HG02852 (cell line): ENCODE data around the gene BRMS1L.

Experiments used
- ATAC-seq: cut with Tn5 transposase; IDR thresholded peaks from one replicate; pipeline ENCODE4 v1.9.1; 2021; ENCODE audit warnings: mild to moderate bottlenecking, moderate library complexity; ENCODE audit not compliant: unreplicated experiment

BRMS1L gene

DNA sequence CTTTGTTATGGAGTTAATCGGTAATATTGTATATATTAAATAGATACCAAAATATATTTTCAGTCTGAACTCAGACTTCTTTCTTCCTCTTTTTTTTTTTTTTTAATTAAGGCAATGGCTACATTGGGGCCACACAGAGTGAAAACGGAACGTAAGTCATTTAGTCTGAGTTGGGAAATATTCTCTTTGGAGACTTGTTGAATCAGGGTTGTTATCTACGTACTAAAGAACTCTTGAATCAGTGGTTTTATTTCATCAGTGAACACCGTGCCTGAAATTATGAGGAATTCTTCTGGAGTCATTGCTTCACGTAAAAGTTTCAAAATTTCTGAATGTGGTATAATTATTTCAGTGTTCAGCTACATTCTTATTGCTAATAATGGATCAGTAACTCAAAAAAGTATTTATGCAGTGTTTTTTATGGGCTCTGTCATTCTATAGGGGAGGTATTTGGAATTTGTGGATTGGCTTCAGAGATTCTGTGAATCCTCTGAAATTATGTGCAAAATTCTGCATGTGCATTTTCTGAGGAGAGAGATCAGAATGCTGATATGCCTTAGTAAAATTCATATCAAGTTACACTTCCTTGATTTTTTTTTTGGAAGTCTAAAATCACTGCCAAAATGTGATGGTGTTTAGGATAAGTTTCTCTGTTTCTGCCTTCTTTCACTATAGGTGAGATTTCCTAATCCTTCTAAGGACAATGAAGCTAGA is 39.6 kb downstream of the BRMS1L start:
- ATAC-seq = no peak

DNA sequence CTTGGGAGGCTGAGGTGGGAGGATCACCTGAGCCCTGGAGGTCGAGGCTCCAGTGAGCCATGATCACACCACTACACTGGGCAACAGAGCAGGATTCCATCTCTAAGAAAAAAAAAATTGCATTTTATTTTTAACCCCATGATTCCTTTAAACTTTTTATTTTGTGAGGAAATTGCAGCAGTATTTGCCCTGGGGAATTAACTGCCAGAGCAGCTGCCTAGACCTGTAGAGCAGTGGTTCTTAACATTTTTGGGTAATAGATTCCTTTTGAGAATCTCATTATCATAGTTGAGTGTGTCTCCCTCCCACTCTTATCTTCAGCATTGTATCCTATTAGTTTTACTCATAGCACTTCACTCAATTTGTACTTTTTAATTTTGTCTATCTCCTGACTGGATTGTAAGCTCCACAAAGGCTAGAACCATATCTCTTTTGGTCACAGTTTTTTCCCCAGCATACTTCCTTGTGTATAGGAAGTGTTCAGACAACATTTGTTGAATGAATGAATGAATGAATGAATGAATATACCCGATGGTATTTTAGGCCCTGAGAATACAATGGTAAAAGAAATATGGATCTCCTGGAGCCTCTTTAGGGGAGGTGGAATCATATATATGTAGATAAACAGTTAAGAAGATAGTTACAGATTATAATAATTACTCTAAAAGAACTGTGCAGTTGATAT is 40.6 kb downstream of the BRMS1L start:
- ATAC-seq = no peak

DNA sequence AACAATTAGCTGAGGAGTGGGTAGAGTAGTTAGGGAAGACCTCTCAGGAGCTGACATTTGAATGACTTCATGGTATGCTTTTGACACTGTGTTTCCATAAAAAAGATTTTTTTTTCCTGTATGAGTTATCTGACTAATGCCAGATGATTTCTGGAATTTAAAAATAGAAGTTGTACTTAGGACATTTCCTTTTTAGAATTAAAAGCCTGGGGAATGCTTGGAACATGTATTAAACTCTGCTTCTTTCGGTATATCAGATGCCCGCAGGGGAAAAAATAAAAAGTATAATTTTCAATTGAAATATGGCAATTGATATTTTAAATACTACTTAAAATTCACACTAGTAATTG is 41.1 kb downstream of the BRMS1L start:
- ATAC-seq = no peak

DNA sequence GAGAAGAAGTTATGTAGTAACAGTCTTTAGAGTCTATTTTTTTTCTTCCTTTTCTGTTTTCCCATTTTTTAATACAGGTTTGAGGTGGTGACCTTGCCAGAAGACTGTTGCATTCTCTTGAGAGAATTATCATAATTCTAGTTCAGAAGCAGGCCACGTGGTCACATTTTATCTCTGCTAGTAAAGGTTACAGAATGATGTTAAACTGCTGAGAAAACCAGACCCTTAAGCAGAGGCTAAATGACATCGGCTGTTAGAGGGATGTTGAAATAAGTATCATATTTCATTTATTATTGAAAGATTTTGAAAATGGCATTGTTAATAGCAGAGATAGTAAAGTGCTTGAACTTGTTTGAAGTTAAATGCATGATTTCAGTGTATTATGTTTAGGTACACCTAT is 49.2 kb downstream of the BRMS1L start:
- ATAC-seq = no peak

DNA sequence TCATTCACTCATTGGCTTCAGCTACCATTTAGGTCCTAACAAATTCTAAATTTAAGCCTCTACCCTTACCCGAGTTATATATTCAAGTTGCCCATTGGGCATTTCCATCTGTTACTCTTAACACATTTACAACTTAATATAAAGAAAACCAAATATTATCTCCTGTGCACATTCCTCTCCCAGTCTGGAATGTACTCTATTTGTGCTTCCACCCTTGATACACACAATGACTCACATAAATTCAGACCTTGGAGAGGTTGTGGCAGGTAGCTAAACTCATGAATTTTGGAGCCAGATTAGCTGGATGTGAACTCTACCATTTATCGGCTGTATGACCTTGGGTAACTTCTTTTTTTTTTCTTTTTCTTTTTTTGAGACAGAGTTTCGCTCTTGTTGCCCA is 51.1 kb downstream of the BRMS1L start:
- no peak for ATAC-seq

DNA sequence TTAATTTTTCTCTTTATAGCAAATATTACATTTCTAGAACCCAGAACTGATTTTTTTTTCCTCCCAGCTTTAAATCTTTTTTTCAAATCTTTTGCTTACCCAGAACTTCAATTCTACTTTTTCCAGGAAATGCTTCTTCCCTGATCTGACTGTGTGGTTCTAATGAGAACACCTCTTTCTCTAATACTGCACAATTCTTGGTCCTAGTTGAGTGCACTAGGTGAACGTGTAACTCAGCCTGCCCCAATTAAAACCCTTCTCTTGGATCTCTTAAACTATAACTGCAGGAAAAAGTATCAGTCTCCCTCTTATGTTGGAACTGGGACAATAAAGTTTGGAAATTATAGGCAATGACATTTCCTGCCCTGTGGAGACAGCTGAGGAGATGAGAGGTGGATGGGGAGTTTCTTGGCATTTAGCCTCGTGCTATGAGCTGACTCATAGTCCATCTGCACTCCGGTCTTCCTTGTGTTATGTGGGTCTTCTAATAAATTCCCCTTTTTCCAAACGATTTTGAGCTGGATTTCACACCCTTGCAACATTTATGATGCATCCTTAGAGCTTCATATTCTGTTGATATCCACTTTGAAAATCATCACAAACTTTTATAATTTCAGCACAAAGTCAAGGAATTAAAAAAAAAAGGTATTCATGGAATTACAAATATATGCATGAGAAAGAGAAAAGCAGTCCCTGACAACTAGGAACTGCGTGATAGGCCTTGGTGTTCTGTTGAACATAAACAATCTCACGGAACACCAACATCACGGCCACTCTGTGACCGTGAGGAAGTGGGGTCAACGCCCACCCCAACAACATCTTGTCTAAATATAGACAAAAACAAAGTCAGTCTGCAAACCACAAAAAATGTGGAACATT is 52.4 kb downstream of the BRMS1L start:
- ATAC-seq = no peak

DNA sequence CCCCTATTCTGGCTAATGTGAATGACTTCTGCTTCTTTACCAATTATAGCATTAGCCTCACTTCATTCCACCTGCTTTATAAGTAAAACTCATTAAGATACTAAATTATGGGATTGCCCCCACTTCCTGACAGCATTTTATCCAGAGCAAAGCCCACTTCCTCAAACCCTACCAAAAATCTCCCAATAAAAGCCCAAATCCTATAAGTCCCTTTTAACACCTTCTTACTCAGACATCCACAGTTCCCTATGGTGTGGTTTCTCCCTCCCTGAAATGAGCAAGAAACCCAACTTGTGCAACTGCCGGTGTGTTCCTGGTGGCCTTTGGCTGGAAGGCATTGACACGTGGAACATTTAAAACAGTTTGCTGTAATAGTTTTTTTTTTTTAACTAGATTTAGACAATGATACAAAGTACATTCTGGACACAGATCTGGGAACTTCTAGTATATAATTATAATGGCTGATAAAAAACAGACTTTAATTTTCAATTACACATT is 53.1 kb downstream of the BRMS1L start:
- no peak for ATAC-seq

DNA sequence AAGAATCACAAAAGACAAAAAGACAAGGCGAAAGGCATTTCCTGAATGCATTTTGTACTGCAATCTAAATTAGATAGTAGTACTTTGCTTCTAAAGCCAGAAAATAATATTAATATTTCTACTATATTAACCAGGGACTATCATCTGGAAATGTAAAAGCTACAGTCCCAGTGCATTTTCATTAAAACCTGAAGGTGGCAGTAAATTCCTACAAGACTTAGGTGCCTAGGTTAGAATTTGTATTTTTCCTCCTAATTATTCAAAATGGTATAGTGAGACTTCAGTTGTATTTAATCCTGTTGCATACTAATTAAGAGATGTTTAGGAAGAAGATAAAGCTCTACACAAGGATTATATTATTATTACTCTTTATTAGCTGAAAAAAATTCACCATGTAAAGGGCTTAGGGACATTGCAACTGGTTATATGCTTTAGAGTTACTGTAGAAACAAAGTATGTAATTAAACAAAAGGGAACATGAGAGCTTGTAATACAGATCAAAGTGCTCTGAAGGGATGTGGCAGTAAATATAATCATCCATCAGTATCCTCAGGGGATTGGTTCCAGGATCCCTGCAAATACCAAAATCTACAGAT is 53.6 kb downstream of the BRMS1L start:
- ATAC-seq = no peak

DNA sequence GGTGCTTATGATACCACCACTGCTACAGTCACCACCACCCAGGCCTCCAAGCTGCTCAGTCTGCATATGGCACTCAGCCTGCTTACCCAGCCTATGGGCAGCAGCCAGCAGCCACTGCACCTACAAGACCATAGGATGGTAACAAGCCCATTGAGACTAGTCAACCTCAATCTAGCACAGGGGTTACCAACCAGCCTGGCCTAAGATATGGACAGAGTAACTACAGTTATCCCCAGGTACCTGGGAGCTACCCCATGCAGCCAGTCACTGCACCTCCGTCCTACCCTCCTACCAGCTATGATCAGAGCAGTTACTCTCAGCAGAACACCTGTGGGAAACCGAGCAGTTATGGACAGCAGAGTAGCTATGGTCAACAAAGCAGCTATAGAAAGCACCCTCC is 55.1 kb downstream of the BRMS1L start:
- ATAC-seq = no peak

DNA sequence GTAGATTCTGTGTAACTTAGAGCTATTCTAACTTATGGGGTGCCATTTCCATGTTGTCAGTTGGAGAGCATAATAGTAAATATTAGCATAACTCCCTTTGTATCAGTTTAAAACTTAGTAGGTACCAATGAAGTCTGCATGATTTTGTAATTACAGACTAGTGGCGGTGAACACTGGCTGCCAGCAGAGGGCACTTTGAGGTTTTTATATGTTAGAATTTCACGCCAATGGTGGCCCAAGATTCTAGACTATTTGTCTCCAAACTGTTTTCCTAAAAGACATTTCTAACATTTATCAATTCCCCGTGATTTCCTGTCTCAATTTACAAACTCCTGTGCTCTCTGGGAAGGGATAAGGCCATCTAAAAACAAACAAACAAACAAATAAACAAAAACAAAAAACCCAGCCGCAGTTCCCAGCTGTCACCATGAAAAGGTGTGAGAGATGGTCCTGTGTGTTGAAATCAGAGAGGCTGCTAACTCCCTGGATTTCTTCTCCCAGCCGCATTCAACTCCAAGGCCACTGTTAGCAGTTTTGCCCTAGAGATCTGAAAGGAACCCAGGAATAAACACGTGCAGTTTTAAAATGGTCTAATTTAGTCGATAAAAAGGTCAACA is 57.6 kb downstream of the BRMS1L start:
- no peak for ATAC-seq

DNA sequence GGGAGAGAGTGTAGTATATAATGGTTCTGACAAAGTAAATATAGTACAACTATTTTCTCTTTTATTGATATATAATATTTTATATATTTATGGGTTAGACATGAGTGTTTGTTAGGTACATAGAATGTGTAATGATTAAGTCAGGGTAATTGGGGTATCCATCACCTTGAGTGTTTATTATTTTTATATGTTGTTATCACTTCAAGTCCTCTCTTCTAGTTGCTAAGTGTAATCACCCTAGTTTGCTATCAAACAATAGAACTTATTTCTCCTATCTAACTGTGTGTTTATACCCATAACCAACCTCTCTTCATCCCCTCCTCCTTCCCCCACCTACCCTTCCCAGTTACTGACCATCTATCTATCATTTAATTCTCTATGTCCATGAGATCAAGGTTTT is 64.2 kb downstream of the BRMS1L start:
- ATAC-seq = no peak

DNA sequence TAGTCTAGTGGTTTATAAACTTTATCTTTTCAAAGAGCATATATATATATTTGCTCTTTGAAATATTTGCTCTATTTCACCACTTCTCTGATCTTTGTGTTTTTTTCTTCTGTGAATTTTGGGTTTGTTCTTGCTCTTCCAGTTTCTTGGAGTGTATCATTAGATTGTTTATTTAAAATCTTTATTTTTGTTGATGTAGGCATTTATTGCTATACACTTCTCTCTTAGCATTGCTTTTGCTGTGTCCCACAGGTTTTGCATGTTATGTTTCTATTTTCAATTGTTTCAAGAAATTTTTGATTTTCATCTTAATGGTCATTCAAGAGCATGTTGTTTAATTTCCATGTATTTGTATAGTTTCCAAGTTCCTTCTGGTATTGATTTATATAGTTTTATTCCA is 69.1 kb downstream of the BRMS1L start:
- ATAC-seq = no peak

DNA sequence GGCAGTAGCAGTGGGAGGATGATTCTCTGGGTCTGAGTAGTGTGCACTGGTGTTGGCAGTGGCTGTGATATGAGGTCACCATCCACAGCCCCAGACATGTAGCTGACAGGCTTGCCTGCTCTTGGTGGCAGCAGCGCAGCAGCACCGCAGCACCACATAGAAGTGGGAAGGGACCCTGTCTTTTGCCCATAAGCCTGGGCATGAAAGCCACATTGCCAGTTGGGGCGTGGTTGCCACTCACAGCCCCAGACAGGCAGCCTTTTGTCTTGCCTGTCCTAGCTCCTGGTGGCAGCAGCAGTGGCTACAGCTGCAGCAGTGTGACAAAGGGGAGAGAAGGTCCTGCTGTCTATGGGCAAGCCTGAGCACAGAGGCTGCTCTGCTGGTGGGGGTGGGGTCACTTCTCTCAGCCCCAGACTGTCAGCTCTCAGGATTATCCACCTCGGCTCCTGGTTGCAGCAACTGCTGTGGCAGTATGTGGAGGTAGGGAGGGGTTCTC is 71.5 kb downstream of the BRMS1L start:
- ATAC-seq = no peak

DNA sequence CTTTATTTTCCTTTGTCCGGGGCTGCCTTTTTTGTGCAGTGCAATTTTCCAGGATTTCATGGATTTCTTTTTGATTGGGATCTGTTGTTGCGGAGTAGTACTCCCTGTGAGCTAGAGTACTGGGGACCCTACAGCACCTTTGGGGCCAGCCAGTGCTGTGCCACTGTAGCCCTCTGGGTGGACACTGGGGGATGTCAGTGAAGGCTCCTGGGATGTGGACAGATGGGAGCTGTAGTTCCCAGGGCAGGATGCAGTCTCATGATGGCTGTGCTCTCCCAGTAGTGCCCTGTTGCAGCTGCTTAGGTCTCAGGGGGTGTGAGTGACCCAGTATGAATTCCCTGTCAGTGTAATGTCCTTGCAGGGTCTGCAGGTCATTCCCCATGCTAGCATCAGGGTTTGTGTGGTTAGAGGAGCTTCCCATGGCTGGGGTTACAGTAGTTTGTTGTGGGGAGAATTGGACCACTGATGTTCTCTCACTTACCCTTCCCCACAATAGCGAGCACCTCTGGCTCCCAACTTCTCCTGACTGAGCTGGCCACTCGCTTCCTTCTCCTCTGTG is 72.2 kb downstream of the BRMS1L start:
- ATAC-seq = no peak

DNA sequence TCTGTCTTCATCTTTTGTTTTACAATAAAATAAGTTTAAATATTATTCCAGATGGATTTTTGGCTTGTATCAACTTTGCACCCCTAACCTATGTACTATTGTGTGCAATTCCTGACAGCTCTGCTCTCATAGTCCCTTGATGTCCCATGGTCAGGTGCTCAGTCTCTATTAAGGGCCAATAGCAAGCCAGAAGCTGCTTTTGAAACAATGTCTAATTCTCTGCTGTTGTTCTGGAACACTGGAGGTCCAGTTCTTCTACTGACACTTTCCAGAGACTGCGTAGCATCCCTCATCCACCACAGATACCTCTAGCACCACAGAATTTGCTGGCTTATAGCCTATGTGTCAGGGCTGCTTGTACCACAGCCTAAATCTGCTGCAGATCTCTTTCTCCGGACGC is 74.6 kb downstream of the BRMS1L start:
- ATAC-seq = no peak

DNA sequence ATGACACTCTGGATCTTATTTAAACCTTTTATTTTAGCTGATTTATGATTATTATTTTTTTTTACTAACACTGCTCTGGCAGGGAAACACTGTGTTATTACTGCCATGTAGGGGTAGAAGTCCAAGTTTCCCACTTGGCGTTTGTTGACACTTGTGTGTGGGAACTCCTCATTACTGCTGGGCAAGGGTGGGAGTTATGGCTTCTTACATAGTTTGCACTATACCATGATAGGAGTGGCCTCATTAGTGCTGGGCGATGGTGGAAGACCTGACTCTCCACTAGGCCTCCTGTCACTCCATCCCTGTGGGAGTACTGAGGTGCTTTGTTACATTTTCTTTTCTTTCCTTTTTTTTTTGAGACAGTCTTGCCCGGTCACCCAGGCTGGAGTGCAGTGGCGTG is 83.5 kb downstream of the BRMS1L start:
- no peak for ATAC-seq

DNA sequence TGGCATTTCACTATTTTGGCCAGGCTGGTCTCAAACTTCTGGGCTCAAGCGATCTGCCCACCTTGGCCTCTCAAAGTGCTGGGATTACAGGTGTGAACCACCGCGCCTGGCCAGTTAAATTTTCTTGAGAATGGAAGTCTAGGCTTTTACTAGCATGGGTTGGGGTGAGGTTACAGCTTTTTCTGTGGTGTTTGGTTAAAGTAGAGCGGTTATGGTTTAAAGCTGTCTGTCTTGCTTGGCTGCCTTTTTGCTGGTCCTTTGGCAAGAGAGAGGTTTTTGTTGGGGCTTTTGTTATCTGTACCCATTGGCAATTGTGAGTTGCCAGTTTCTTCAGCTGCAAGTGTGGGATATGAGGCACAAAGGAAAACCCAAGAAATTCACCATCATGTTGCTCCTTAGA is 84.1 kb downstream of the BRMS1L start:
- ATAC-seq = no peak

DNA sequence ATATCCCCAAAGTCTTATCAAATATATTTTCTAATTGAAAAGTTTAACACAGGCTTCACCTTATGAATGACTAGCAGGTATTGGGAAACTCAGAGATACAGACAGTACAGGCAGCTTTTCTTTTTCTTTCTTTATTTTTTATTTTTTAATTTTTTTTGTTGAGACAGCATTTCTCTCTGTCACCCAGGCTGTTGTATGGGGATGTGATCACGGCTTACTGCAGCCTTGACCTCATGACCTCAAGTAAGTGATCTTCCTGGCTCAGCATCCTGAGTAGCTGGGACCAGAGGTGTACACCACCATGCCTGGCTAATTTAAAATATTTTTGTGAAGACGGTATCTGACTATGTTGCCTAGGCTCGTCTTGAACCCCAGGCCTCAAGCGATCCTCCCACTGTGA is 85.0 kb downstream of the BRMS1L start:
- ATAC-seq = no peak

DNA sequence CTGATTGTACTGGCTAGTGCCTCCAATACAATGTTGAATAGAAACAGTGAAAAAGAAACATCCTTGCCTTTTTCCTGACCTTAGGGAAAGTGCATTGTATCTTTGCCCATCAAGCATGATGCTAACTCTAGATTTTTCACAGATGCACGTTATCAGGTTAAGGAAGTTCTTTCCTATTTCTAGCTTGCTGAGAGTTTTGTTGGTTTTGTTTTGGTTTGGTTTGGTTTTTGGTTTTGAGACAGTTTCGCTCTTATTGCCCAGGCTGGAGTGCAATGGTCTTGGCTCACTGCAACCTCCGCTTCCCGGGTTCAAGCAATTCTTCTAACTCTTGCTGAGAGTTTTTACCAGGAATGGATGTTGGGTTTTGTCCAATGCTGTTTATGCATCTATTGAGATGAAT is 89.0 kb downstream of the BRMS1L start:
- no peak for ATAC-seq

DNA sequence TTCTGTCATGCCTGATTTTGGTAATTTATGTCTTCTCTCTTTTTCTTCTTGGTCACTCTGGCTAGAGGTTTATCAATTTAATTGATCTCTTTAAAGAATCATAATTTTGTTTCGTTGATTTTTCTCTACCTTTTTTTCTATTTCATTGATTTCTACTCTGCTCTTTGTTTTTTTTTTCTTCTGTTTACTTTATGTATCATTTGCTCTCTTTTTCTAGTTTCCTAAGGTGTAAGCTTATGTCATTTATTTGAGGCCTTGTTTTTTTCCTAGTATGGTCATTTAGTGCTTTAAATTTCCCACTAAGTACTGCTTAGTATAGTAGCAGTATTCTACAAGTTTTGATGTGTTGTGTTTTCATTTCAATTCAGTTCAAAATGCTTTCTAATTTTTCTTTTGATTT is 89.6 kb downstream of the BRMS1L start:
- no peak for ATAC-seq
